GM18517 (cell line): ENCODE measurements around the gene SCART1.
"Not testable (repeated sequence)": the region's sequence is repeated elsewhere in the genome, so short reads cannot be mapped to it uniquely, and the experiment has no call there.

ENCODE experiments used
- ATAC-seq: cut with Tn5 transposase; IDR thresholded peaks from one replicate; pipeline ENCODE4 v1.9.1; 2021; ENCODE audit warnings: mild to moderate bottlenecking, moderate library complexity; ENCODE audit not compliant: unreplicated experiment

SCART1 gene

GRCh38 chr10:133467286-133467911 lies 13.7 kb downstream of the SCART1 start:
- ATAC-seq = no peak

DNA sequence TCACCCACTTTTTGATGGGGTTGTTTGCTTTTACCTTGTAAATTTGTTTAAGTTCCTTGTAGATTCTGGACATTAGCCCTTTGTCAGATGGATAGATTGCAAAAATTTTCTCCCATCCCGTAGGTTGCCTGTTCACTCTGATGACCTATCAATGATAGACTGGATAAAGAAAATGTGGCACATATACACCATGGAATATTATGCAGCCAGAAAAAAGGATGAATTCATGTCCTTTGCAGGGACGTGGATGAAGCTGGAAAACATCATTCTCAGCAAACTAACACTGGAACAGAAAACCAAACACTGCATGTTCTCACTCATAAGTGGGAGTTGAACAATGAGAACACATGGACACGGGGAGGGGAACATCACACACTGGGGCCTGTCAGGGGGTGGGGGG lies 15.5 kb downstream of the SCART1 start:
- not testable (repeated sequence) for ATAC-seq

DNA sequence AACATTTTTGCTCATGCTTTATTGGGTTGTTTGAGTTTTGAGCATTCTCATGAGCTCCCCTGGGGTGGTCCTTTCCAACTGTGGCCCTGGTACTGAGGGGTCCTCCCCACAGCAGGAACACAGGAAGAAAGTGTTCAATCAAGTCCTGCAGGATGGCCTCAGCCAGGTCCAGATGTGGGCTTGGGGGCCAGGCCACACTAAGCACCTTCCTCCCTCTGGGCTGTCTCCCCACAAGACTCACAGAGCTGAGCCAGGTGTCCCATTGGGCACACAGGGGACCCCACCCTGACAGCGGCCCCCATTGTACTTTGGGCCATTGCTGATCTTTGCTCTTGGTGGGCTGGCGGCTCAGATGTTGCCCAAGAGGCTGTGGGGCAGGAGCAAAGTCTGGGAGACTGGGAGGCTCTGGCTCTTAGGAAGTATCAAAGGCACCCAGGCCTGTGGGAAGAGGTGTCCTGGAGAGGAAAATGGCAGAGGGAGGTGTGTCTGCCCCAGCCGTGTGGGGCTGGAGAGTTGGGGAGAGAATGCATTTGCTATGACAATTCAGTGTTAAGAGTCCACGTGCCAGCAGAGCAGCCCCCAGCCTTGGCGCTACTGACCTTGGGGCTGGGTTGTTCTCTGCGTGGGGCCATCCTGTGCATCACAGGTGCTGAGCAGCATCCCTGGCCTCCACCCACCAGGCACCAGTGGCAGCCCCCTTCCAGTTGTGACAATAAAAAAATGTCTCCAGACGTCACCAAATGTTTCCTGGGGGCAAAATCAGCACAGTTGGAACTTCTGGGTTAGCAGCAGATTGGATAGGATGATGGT lies 17.8 kb downstream of the SCART1 start:
- no peak for ATAC-seq

- ATAC-seq = no peak
Observed at GRCh38 chr10:133473270-133473669, 19.5 kb downstream of the SCART1 start.

DNA sequence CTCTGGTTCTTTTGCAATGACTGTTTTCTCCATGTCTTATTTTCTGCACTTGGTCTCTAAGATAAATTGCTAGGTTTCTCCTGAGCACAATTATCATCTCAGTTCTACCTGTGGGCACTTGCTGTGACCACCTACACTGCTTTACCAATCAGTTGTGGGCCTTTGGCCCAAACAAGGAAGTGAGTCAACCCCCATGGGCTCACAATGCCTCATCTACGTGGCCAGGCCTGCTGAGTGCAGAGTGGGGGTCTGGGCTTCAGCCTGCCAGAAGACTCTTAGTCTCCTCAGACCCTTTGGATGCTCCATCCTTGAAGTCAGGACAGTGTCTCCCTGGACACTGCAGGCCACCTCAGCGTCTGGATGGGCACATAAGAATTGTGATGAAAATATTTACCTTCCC lies 20.3 kb downstream of the SCART1 start:
- ATAC-seq = no peak

DNA sequence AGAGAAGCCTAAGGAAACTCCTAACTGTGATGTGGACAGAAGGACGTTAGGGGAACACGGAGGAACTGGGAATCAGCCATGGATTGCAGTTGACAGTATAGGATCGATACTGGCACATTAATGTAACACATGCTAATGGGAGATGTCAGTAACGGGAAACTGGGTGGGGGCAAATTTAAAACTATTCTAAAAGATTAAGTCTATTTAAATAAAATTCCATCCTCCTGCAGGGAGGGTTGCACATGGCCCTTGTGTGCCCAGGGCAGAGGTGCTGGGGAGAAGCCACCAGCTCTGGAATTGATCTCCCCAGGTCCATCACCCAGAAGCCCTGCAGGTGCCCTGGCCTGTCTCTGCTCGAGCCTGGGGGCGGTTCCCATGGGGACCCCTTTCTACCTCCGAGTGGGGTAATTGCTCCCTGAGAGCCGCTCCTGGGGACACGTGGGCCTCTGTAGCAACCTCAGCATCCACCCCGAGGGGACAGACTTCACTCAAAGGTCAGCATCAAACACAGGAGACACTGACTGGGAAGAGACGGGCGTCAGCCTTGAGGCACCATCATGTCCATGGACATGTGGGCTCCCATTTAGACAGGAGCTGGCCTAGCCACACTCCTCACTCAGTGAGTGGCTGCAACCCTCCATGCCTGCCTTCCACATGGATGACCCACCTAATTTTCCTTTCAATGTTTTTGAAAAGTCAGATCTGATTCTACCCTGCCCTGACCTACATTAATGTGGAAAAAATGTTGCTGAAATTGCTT lies 21.1 kb downstream of the SCART1 start:
- no peak for ATAC-seq

GRCh38 chr10:133475425-133475734 lies 21.6 kb downstream of the SCART1 start:
- ATAC-seq = no peak

- ATAC-seq = no peak
Observed at GRCh38 chr10:133475821-133476640, 22.3 kb downstream of the SCART1 start.

GRCh38 chr10:133476641-133476990 lies 22.9 kb downstream of the SCART1 start:
- no peak for ATAC-seq

DNA sequence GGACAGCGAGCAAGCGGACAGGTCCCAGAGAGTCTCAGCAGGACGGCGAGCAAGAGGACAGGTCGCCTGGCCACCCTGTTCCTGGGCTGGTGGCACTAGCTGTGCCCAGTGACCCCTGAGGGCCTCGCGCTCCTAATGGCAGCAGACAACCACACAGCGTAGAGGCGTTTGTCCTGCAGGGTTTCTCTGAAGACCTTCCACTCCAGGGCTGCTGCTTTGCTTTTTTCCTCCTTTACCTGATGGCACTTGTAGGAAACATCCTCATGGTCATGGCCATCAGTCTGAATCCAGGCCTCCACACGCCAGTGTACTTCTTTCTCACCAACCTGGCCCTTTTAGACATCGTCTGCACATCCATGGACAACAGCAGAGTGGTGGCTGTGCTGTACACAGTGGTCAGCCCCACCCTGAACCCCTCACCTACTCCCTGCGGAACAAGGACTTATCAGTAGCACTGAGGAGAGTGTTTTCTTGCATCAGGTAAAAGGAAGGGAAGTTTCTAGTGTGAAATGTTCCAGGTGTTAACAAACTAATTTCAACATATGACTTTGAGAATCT lies 27.4 kb downstream of the SCART1 start:
- no peak for ATAC-seq

GRCh38 chr10:133481657-133482056 lies 27.9 kb downstream of the SCART1 start:
- ATAC-seq = no peak

GRCh38 chr10:133484818-133485217 lies 31.1 kb downstream of the SCART1 start:
- ATAC-seq = no peak

DNA sequence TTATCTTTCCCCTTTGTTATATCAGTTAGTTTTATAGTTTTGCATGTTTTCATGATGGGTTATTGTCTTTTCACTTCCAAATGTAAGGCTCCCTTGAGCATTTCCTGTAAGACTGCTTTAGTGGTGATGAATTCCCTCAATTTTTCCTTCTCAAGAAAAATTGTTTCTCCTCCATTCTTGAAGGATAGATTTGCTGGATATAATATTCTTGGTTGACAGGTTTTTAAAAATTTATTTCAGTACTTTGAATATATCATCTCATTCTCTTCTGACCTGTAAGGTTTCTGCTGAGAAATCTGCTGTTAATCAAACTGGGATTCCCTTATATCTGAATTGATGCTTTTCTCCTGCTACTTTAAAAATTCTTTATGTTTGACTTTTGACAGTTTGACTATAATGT lies 33.3 kb downstream of the SCART1 start:
- ATAC-seq = no peak

DNA sequence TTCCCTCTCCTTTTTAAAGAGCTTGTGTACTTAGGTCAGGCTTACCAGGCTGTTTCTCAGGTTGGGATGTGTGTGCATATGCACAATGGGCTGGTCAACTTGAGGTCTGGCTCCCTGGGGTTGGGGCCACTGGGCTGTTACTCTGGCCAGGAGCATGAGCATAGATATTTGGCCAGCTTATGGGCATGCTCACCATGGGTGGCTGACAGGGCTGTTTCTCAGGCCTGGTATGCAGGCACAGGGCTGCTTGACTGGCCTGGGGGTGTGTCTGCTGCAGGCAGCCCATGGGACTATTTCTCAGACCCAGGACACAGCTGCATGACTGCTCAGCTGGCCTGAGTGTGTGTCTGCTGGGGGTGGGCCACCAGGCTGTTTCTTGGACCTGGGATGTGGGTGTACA lies 34.6 kb downstream of the SCART1 start:
- no peak for ATAC-seq

GRCh38 chr10:133489816-133490588 lies 36.3 kb downstream of the SCART1 start:
- peak; percentile 70 for ATAC-seq

GRCh38 chr10:133493562-133493961 lies 39.8 kb downstream of the SCART1 start:
- ATAC-seq = not testable (repeated sequence)

GRCh38 chr10:133497363-133497762 lies 43.6 kb downstream of the SCART1 start:
- not testable (repeated sequence) for ATAC-seq

DNA sequence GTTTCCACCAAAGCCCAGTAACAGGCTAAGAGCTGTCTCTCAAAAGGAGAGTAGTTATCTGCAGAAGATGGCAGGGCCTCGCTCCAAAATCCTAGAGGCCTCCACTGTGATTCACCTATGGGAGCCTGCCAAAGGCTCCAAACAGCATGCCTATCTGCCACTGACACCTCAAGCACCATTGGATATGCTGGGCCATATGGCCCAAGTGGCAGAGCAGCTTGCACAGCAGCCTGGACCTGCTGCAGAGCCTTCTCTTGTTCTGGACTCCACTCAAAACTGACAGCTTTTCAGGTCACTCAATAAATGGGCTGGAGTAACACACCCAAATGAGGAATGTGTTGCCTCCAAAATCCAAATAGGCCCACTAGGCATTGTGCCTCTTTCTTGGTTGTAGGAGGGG lies 45.4 kb downstream of the SCART1 start:
- not testable (repeated sequence) for ATAC-seq

GRCh38 chr10:133500897-133501296 lies 47.2 kb downstream of the SCART1 start:
- not testable (repeated sequence) for ATAC-seq

GRCh38 chr10:133509700-133510099 lies 56.0 kb downstream of the SCART1 start:
- no peak for ATAC-seq
